Stimulated activated CD4-positive, alpha-beta T cell treated with anti-CD3 and anti-CD28 coated beads, Interleukin-15, amount 100 ng/mL, for 48 hours (primary cell): ENCODE measurements around the gene PDXDC1.
"Not testable (repeated sequence)": the region's sequence is repeated elsewhere in the genome, so short reads cannot be mapped to it uniquely, and the experiment has no call there.

Source experiments
- DNase-seq, 2 donors: peaks; one replicate each; pipeline ENCODE4 v3.0.0-alpha.2; 2020; ENCODE audit warnings: low read depth in 2 of 2

PDXDC1 gene

GRCh38 chr16:15163055-15163454 lies 188.2 kb downstream of the PDXDC1 start:
- DNase-seq: not testable (repeated sequence)

GRCh38 chr16:15166177-15166576 lies 191.4 kb downstream of the PDXDC1 start:
- not testable (repeated sequence) for DNase-seq

DNA sequence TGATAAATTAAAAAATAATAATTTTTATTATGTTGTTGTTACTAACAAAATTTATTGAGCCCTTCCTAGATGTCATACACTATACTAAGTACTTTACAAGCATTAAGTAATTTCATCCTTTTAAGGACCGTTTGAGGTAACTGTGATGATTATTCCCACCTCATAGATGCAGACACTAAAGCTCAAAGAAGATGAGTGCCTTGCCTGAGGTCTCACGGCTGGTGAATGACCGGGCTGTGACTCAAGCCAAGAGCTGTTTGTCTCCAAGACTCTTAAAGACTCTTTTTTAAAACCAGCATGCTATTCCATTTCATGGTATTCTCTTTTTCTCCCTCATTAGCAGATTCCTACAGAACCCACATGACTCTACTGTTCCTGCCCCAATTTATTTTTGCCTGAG lies 193.5 kb downstream of the PDXDC1 start:
- not testable (repeated sequence) for DNase-seq

DNA sequence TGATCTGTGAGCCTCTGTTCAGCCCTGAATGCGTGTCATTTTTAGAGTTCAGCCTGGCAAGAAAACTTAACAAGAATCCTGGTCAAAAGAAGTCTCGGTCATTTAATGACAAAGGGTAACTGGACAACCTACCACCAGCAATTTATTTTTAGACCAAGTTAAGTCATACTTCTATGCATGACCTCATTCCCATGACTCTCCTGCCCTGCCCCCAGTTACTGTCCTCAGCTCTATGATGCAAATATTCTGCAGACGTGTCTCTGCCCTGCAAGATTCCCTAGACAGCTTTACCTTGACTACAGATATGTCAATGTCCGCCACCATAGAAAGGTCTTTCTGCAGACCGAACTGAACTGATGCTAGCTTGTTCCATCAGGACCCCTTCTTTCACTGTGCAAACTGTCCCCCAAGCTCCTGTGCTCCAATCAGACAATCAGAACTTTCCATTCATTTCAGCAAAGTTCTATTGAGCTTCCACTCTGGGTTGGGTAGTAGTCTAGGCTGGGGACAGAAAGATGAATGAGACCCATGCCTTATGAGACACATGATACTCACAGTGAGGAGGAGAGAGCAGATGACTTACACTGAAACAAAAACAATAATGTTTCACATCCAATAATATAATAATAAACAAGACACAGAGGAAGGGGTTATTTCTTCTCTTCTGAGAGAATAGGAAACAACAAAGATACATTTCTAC lies 194.3 kb downstream of the PDXDC1 start:
- DNase-seq: not testable (repeated sequence)

DNA sequence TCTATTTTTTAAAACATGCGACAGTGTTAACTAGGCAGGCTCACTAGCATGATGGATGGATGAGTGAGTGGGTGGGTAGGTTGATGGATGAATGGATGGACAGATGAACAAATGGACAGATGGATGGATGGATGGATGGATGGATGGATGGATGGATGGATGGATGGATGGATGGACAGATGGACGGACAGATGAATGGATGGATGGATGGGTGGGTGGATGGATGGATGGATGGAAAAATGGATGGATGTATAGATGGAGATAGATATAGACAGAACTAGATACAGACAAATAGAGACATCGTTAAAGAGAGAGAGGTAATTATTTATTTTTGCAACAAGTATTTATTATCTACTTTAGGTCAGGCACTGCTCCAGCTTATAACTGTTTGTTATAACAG lies 205.1 kb downstream of the PDXDC1 start:
- DNase-seq: not testable (repeated sequence)

GRCh38 chr16:15180946-15181345 lies 206.1 kb downstream of the PDXDC1 start:
- DNase-seq: not testable (repeated sequence)

DNA sequence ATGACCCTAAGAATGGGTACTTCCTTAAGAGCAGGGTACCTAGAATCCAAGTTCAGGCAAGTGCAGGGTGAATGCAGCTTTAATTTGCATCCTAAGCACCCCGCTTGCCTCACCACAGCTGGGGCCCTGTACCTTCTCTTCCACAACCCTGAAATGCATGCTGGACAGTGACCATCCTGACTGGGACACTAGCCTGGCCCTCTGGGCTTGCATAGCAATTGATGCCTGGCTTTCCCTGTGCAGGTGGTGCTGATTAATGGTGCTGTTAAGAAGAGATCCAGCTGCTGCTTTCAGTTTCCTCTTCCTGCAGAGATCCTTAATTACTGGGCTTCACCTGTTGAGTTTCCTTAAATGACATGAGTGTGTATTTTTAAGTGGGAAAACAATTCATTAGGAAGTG lies 209.2 kb downstream of the PDXDC1 start:
- not testable (repeated sequence) for DNase-seq
